B cell (primary cell): ENCODE measurements around the gene DNAH10. TPM values are rescaled to one million over a fixed set of nuclear protein-coding genes. Genes with fewer than 3 reads are reported as not detected.

ENCODE experiments used
- ATAC-seq: fragments of 200-7000 bp; cut with Tn5 transposase; one replicate; pipeline ENCODE4 v1.10.0; 2021; ENCODE audit warnings: low read depth, mild to moderate bottlenecking, moderate number of reproducible peaks, moderate library complexity
- CTCF ChIA-PET: fragments of 350-600 bp; sonication (Branson Sonifier 250); formaldehyde crosslinking; loops from one replicate; lab custom pipeline; 2021; ENCODE audit warnings: antibody characterized with exemption, inconsistent platforms; lab: Charles Lee
- POLR2A ChIA-PET: fragments of 350-600 bp; sonication (Branson Sonifier 250); formaldehyde crosslinking; loops from one replicate; lab custom pipeline; 2021; ENCODE audit warnings: antibody characterized with exemption; lab: Charles Lee
- DNase-seq: peaks from one replicate; pipeline ENCODE4 v3.0.0; 2013
- H2AFZ ChIP-seq: 2 replicates; pipeline ENCODE4 v1.6.1; 2012; ENCODE audit warnings: mild to moderate bottlenecking, low read depth, low read length; ENCODE audit not compliant: insufficient read depth, poor library complexity, severe bottlenecking
- H3K27ac ChIP-seq, 2 donors: 1 replicate in 1 of 2; 2 replicates in 1 of 2; pipeline ENCODE4 v1.5.1; 2012 to 2013; ENCODE audit warnings: low read length in 2 of 2, mild to moderate bottlenecking in 2 of 2, moderate library complexity in 1 of 2
- H3K27me3 ChIP-seq, 4 experiments: fragments of 200-600 bp in 1 of 4; sonication (generic) in 1 of 4; replicated peaks in 1 of 4; 1 replicate in 2 of 4; 2 replicates in 2 of 4; pipeline versions ENCODE4 v1.6.1 to v1.7.0; 2013 to 2016; ENCODE audit warnings: low read length in 3 of 4, mild to moderate bottlenecking in 2 of 4, mixed read lengths in 1 of 4, moderate library complexity in 1 of 4; ENCODE audit not compliant: insufficient read depth in 4 of 4, control insufficient read depth in 3 of 4; ENCODE audit errors: control extremely low read depth in 1 of 4
- H3K36me3 ChIP-seq, 2 experiments: replicated peaks in 1 of 2; 1 replicate in 1 of 2; 2 replicates in 1 of 2; pipeline versions ENCODE4 v1.6.1 to v1.7.1; 2013; ENCODE audit warnings: low read length in 1 of 2; ENCODE audit not compliant: insufficient read depth in 2 of 2, control insufficient read depth in 1 of 2; ENCODE audit errors: control extremely low read depth in 1 of 2, extremely low read depth in 1 of 2
- H3K4me1 ChIP-seq, 2 donors: fragments of 200-600 bp in 1 of 2; sonication (generic) in 1 of 2; 1 replicate in 1 of 2; 2 replicates in 1 of 2; pipeline versions ENCODE4 v1.5.1 to v1.6.1; 2013 to 2017; ENCODE audit warnings: low read length in 2 of 2; ENCODE audit not compliant: control insufficient read depth in 2 of 2, insufficient read depth in 2 of 2
- H3K4me2 ChIP-seq: replicated peaks from 2 replicates; pipeline ENCODE3; 2012; ENCODE audit warnings: mild to moderate bottlenecking, low read depth, low read length; ENCODE audit not compliant: poor library complexity, severe bottlenecking
- H3K4me3 ChIP-seq, 5 experiments: fragments of 200-600 bp in 1 of 5; sonication (generic) in 1 of 5; 1 replicate in 3 of 5; 2 replicates in 2 of 5; pipeline versions ENCODE4 v1.5.1 to v1.7.0; 2011 to 2016; ENCODE audit warnings: low read length in 4 of 5, mild to moderate bottlenecking in 4 of 5, low read depth in 2 of 5, control low read depth in 1 of 5, moderate library complexity in 1 of 5; ENCODE audit not compliant: insufficient read depth in 1 of 5; ENCODE audit errors: control extremely low read depth in 1 of 5, extremely low read depth in 1 of 5
- H3K79me2 ChIP-seq: fragments of 200-600 bp; sonication (generic); one replicate; pipeline ENCODE4 v1.6.0; 2016; ENCODE audit warnings: low read length; ENCODE audit not compliant: control insufficient read depth, insufficient read depth
- H3K9ac ChIP-seq: fragments of 200-600 bp; sonication (generic); 2 replicates; pipeline ENCODE4 v1.6.1; 2017; ENCODE audit warnings: mild to moderate bottlenecking, low read length, moderate library complexity
- H3K9me3 ChIP-seq, 3 donors: one replicate each; pipeline versions ENCODE4 v1.6.1 to v1.7.1; 2013; ENCODE audit warnings: low read length in 2 of 3; ENCODE audit not compliant: control insufficient read depth in 2 of 3, insufficient read depth in 1 of 3; ENCODE audit errors: control extremely low read depth in 1 of 3
- H4K20me1 ChIP-seq: 2 replicates; pipeline ENCODE4 v1.6.0; 2012; ENCODE audit warnings: mild to moderate bottlenecking, low read length; ENCODE audit not compliant: insufficient read depth, control insufficient read depth, poor library complexity, severe bottlenecking
- H3K27ac Mint-ChIP-seq: one replicate; pipeline ENCODE4 v1.8.0; 2021; ENCODE audit warnings: mixed read lengths
- H3K27me3 Mint-ChIP-seq: one replicate; pipeline ENCODE4 v1.8.0; 2021; ENCODE audit warnings: mixed read lengths
- H3K4me1 Mint-ChIP-seq: one replicate; pipeline ENCODE4 v1.8.0; 2021; ENCODE audit warnings: mixed read lengths
- H3K4me3 Mint-ChIP-seq: one replicate; pipeline ENCODE4 v1.8.0; 2021; ENCODE audit warnings: mixed read lengths
- H3K9me3 Mint-ChIP-seq: one replicate; pipeline ENCODE4 v1.8.0; 2022; ENCODE audit warnings: mixed read lengths; ENCODE audit not compliant: insufficient read depth
- EZH2 ChIP-seq: IDR thresholded peaks from 2 replicates; pipeline ENCODE4 v1.6.1; 2012; ENCODE audit warnings: borderline replicate concordance, low read depth, mild to moderate bottlenecking, moderate library complexity, low read length; ENCODE audit not compliant: insufficient read depth, poor library complexity, severe bottlenecking
- WGBS: methylation state at CpG from one replicate; pipeline ENCODE4 v1.1.5; 2013; ENCODE audit warnings: missing lambda C conversion rate; ENCODE audit not compliant: insufficient coverage; 5-methylcytosine and 5-hydroxymethylcytosine counted together
- intact Hi-C: fragments of 100-400 bp; cut with micrococcal nuclease; formaldehyde crosslinking; loops from one replicate; pipeline ENCODE4 v1.10.0; 2022
- polyA plus RNA-seq: library from polyadenylated mRNA; depleted of rRNA; stranded (reverse); fragments of >200 nt; gene quantifications from 2 replicates; pipeline ENCODE4 v1.2.3, GENCODE V29; 2012
- total RNA-seq, 2 donors: library from RNA; stranded (reverse); fragments of 120-200 nt in 1 of 2; gene quantifications; 1 replicate in 1 of 2; 2 replicates in 1 of 2; pipeline versions ENCODE4 v1.2.3 to v1.2.4, GENCODE V29; 2013 to 2022
- TF ChIP-seq, protein P1 (sequence below): fragments of 200-600 bp; IDR thresholded peaks from one replicate; pipeline ENCODE4 v1.8.0; 2022; ENCODE audit warnings: antibody characterized with exemption, mild to moderate bottlenecking

DNAH10 gene
- total and polyA plus RNA-seq, 2 donors (not counting 1 experiment from before 2014, with no cell fraction given), result 0.24 to 0.99 TPM

DNA sequence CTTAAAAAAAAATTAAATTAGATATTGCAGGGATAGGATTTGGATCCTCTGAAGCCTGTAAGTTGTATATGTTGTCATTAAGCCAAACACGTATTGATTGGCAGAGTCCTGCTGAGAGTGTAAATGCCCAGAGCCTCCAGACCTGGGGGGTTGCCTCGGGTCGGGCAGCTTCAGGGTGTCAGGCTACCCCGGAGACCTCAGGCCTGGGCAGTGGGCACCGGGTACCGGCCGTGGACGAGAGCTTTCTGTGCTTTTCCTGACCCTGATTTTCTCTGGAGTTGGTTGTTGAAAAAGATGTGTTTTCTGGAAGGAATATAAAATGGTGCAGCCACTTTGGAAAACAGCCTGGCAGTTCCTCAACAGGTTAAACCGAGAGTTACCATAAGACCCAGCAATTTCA, 96.1 kb downstream of the DNAH10 start:
- Histone ChIP-seq H3K27me3 (no peaks in the 10 kb centered on the region), H3K9me3 (no peaks in the 10 kb centered on the region), H3K36me3 (no peaks in the 10 kb centered on the region), H4K20me1 (no peaks in the 10 kb centered on the region), H3K27ac (no peak overlapping the region), H3K4me1 (no peaks in the 10 kb centered on the region), H3K79me2 (no peaks in the 10 kb centered on the region), H2AFZ (no peak overlapping the region), H3K4me2 (no peak overlapping the region), H3K9ac (no peak overlapping the region), H3K4me3 (no peak overlapping the region)
- H3K27me3 Mint-ChIP-seq, result peaks cover 12% of the 10 kb centered on the region
- H3K4me3 Mint-ChIP-seq, result no peak overlapping the region
- ChIA-PET CTCF (no interaction called here), POLR2A (no interaction called here)
- intact Hi-C loops, result no loop called here
- DNase-seq (no peak), ATAC-seq (no peak)
- TF ChIP-seq, protein P1, sequence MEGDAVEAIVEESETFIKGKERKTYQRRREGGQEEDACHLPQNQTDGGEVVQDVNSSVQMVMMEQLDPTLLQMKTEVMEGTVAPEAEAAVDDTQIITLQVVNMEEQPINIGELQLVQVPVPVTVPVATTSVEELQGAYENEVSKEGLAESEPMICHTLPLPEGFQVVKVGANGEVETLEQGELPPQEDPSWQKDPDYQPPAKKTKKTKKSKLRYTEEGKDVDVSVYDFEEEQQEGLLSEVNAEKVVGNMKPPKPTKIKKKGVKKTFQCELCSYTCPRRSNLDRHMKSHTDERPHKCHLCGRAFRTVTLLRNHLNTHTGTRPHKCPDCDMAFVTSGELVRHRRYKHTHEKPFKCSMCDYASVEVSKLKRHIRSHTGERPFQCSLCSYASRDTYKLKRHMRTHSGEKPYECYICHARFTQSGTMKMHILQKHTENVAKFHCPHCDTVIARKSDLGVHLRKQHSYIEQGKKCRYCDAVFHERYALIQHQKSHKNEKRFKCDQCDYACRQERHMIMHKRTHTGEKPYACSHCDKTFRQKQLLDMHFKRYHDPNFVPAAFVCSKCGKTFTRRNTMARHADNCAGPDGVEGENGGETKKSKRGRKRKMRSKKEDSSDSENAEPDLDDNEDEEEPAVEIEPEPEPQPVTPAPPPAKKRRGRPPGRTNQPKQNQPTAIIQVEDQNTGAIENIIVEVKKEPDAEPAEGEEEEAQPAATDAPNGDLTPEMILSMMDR, result no peak
- TF ChIP-seq EZH2, result no peak
- H3K27ac Mint-ChIP-seq, result no peak overlapping the region
- H3K4me1 Mint-ChIP-seq, result no peaks in the 10 kb centered on the region
- 82% methylated on average over 5 of the region's 9 CpGs for WGBS
- no peaks in the 10 kb centered on the region for H3K9me3 Mint-ChIP-seq

DNA sequence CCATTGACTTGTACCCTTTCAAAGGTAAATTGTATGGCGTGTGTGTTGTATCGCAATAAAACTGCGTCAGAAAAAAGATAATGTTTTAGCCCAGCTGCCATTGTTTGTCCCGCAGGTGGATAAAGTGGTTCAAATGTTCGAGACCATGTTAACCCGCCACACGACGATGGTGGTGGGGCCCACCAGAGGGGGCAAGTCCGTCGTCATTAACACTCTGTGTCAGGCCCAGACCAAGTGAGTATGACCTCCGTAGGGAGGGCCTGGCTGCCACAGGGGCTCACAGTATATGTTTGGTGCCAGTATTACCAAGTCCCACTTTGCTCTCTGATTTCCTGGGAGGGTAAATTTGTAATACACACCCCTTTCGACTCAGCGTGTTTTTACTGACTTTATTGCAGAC, 96.9 kb downstream of the DNAH10 start:
- Histone ChIP-seq H3K4me2 (no peak overlapping the region), H2AFZ (no peak overlapping the region), H3K36me3 (no peaks in the 10 kb centered on the region), H3K27ac (no peak overlapping the region), H3K79me2 (no peaks in the 10 kb centered on the region), H3K27me3 (no peaks in the 10 kb centered on the region), H3K9ac (no peak overlapping the region), H3K4me1 (no peaks in the 10 kb centered on the region), H4K20me1 (no peaks in the 10 kb centered on the region), H3K9me3 (no peaks in the 10 kb centered on the region), H3K4me3 (no peak overlapping the region)
- Mint-ChIP-seq H3K27me3 (peaks cover 12% of the 10 kb centered on the region), H3K9me3 (no peaks in the 10 kb centered on the region), H3K27ac (no peak overlapping the region), H3K4me3 (no peak overlapping the region), H3K4me1 (no peaks in the 10 kb centered on the region)
- TF ChIP-seq, protein P1, result no peak
- TF ChIP-seq EZH2, result no peak
- POLR2A ChIA-PET, result no interaction called here
- ATAC-seq, result no peak
- WGBS, result 91% methylated on average over 11 of the region's 13 CpGs
- CTCF ChIA-PET, result no interaction called here
- intact Hi-C loops, result no loop called here
- no peak for DNase-seq
